ENCODE data around the gene ZDHHC1. TPM values are rescaled to one million over a fixed set of nuclear protein-coding genes. Genes with fewer than 3 reads are reported as not detected.

Gene ZDHHC1
- total RNA-seq, 1 donor from 2014 or later, result 4.6 TPM

GRCh38 chr16:67438098-67438791 is 22.0 kb upstream of the ZDHHC1 start:
- H3K36me3 Mint-ChIP-seq (ENCODE audit: unreplicated experiment), result no peaks in the 10 kb centered on the region
- peaks cover 3% of the 10 kb centered on the region for H3K9me3 Mint-ChIP-seq (ENCODE audit: unreplicated experiment)
- peaks cover 7% of the 10 kb centered on the region for H3K4me1 Mint-ChIP-seq (ENCODE audit: low read depth, unreplicated experiment)
- H3K27me3 Mint-ChIP-seq (ENCODE audit: unreplicated experiment), result peaks cover 19% of the 10 kb centered on the region
- TF ChIP-seq CTCF (IDR thresholded peaks at IDR 0.05; ENCODE audit: partially characterized antibody, unreplicated experiment), result no peak
- no peak overlapping the region for H3K4me3 Mint-ChIP-seq (ENCODE audit: unreplicated experiment)
- no peak for DNase-seq
- no peak overlapping the region for H3K27ac Mint-ChIP-seq (ENCODE audit: unreplicated experiment)

- no peaks in the 10 kb centered on the region for H3K36me3 Mint-ChIP-seq (ENCODE audit: unreplicated experiment)
- peaks cover 3% of the 10 kb centered on the region for H3K9me3 Mint-ChIP-seq (ENCODE audit: unreplicated experiment)
- H3K27me3 Mint-ChIP-seq (ENCODE audit: unreplicated experiment), result peaks cover 19% of the 10 kb centered on the region
- no peak for TF ChIP-seq CTCF (IDR thresholded peaks at IDR 0.05; ENCODE audit: partially characterized antibody, unreplicated experiment)
- H3K4me1 Mint-ChIP-seq (ENCODE audit: low read depth, unreplicated experiment), result peaks cover 7% of the 10 kb centered on the region
- H3K27ac Mint-ChIP-seq (ENCODE audit: unreplicated experiment), result no peak overlapping the region
- H3K4me3 Mint-ChIP-seq (ENCODE audit: unreplicated experiment), result no peak overlapping the region
- no peak for DNase-seq
These were observed 21.2 kb upstream of the ZDHHC1 start for GRCh38 chr16:67437513-67437912.

GRCh38 chr16:67436640-67437193 is 20.4 kb upstream of the ZDHHC1 start:
- no peak for DNase-seq
- Mint-ChIP-seq H3K9me3 (ENCODE audit: unreplicated experiment) (peaks cover 5% of the 10 kb centered on the region), H3K4me1 (ENCODE audit: low read depth, unreplicated experiment) (peaks cover 6% of the 10 kb centered on the region), H3K27me3 (ENCODE audit: unreplicated experiment) (peaks cover 20% of the 10 kb centered on the region), H3K36me3 (ENCODE audit: unreplicated experiment) (no peaks in the 10 kb centered on the region), H3K27ac (ENCODE audit: unreplicated experiment) (no peak overlapping the region), H3K4me3 (ENCODE audit: unreplicated experiment) (no peak overlapping the region)
- TF ChIP-seq CTCF (IDR thresholded peaks at IDR 0.05; ENCODE audit: partially characterized antibody, unreplicated experiment), result no peak

- Mint-ChIP-seq H3K27ac (ENCODE audit: unreplicated experiment) (no peak overlapping the region), H3K36me3 (ENCODE audit: unreplicated experiment) (no peaks in the 10 kb centered on the region), H3K9me3 (ENCODE audit: unreplicated experiment) (peaks cover 5% of the 10 kb centered on the region), H3K4me1 (ENCODE audit: low read depth, unreplicated experiment) (peaks cover 5% of the 10 kb centered on the region), H3K4me3 (ENCODE audit: unreplicated experiment) (no peak overlapping the region), H3K27me3 (ENCODE audit: unreplicated experiment) (peaks cover 20% of the 10 kb centered on the region)
- no peak for TF ChIP-seq CTCF (IDR thresholded peaks at IDR 0.05; ENCODE audit: partially characterized antibody, unreplicated experiment)
- no peak for DNase-seq
These were observed 19.5 kb upstream of the ZDHHC1 start for GRCh38 chr16:67435758-67436164.

GRCh38 chr16:67433131-67433719 is 16.9 kb upstream of the ZDHHC1 start:
- Mint-ChIP-seq H3K27ac (ENCODE audit: unreplicated experiment) (no peak overlapping the region), H3K27me3 (ENCODE audit: unreplicated experiment) (peaks cover 25% of the 10 kb centered on the region), H3K36me3 (ENCODE audit: unreplicated experiment) (no peaks in the 10 kb centered on the region), H3K4me3 (ENCODE audit: unreplicated experiment) (no peak overlapping the region), H3K9me3 (ENCODE audit: unreplicated experiment) (peaks cover 11% of the 10 kb centered on the region), H3K4me1 (ENCODE audit: low read depth, unreplicated experiment) (peaks cover 10% of the 10 kb centered on the region)
- no peak for DNase-seq
- no peak for TF ChIP-seq CTCF (IDR thresholded peaks at IDR 0.05; ENCODE audit: partially characterized antibody, unreplicated experiment)
